Urinary bladder (tissue), 4 donors: Measurements from ENCODE around the gene BEAN1. TPM values are rescaled to one million over a fixed set of nuclear protein-coding genes. Genes with fewer than 3 reads are reported as not detected.
"Not testable (repeated sequence)": the region's sequence is repeated elsewhere in the genome, so short reads cannot be mapped to it uniquely, and the experiment has no call there.

Experiments
- DNase-seq: peaks from one replicate; pipeline ENCODE4 v3.0.0-alpha.2; 2015; ENCODE audit errors: extremely low spot score
- H3K27ac ChIP-seq: one replicate; pipeline ENCODE4 v1.5.1; 2013; ENCODE audit warnings: low read depth, mild to moderate bottlenecking, moderate library complexity
- H3K36me3 ChIP-seq: one replicate; pipeline ENCODE4 v1.6.1; 2013; ENCODE audit warnings: mild to moderate bottlenecking, moderate library complexity; ENCODE audit not compliant: insufficient read depth
- H3K4me1 ChIP-seq: one replicate; pipeline ENCODE4 v1.6.1; 2013; ENCODE audit warnings: mild to moderate bottlenecking, moderate library complexity; ENCODE audit not compliant: insufficient read depth
- H3K4me3 ChIP-seq: one replicate; pipeline ENCODE4 v1.5.1; 2013; ENCODE audit warnings: low read depth, low read length
- WGBS: extraction: QIAGEN DNeasy Blood & Tissue Kit; methylation state at CpG from one replicate; pipeline ENCODE4 v1.1.7; 2013; 5-methylcytosine and 5-hydroxymethylcytosine counted together
- polyA plus RNA-seq: library from polyadenylated mRNA; stranded (reverse); fragments of 200-250 nt; gene quantifications from one replicate; pipeline ENCODE4 v1.2.3, GENCODE V29; 2013
- total RNA-seq: library from RNA; depleted of rRNA; stranded (reverse); fragments of >200 nt; gene quantifications from one replicate; pipeline ENCODE4 v1.2.3, GENCODE V29; 2014
- donor health status: healthy with polysubstance abuse.
- donor health status: healthy.

BEAN1 gene
- total and polyA plus RNA-seq, 2 donors: 0.85 to 1.0 TPM

- H3K36me3 ChIP-seq: peaks cover 2% of the 10 kb centered on the region
- WGBS: 80% methylated on average over 7 of the region's 7 CpGs
- H3K4me3 ChIP-seq: no peak overlapping the region
- H3K4me1 ChIP-seq: no peaks in the 10 kb centered on the region
- H3K27ac ChIP-seq: no peak overlapping the region
- no peak for DNase-seq
Measured at GRCh38 chr16:66508248-66508913, 81.3 kb downstream of the BEAN1 start.

GRCh38 chr16:66508914-66509496 lies 81.9 kb downstream of the BEAN1 start:
- Histone ChIP-seq H3K4me1 (no peaks in the 10 kb centered on the region), H3K4me3 (no peak overlapping the region), H3K36me3 (peaks cover 2% of the 10 kb centered on the region), H3K27ac (no peak overlapping the region)
- WGBS: 95% methylated on average over 9 of the region's 9 CpGs
- no peak for DNase-seq

DNA sequence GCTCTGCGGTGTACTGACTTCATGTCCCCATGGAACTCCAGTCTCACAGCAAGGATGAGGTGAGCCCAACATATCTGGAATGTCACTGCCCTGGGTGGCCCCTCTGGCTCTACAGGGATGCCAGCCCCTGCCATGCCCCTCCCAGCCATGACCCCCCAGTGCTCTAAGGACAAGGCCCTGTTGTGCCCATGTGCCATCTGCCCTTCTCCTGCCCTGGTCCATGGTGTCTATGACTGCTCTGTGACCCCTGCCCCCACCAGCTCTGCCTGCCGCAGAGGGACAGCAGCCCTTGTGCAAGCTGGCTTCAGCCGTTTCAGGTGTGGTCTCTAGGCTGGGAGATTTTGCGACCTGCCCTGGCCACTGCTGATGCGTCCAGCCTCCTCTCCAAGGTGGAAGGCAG lies 82.5 kb downstream of the BEAN1 start:
- Histone ChIP-seq H3K36me3 (peaks cover 2% of the 10 kb centered on the region), H3K4me1 (no peaks in the 10 kb centered on the region)

DNA sequence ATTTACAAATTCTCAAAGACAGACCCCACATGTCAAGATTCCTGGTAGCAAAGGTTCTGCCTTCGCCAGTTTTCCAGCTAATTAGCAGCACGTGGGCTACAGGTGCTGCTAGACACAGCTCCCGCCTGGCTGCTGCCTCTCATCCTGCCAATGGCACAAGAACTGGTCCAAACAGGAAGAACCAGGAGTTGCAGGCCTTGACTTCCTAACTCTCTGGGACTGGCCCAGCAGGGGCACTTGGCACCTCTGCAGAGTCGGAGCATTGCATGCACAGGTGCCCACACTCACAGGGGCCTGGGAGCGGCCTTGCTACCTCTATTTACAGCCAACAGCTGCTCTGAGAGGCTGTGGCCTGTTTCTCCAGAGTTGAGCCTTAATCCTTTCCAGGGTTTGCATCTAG lies 83.2 kb downstream of the BEAN1 start:
- peaks cover 2% of the 10 kb centered on the region for H3K36me3 ChIP-seq
- no peak overlapping the region for H3K27ac ChIP-seq
- 91% methylated on average over 5 of the region's 5 CpGs for WGBS
- no peak for DNase-seq
- H3K4me3 ChIP-seq: no peak overlapping the region
- H3K4me1 ChIP-seq: no peaks in the 10 kb centered on the region

More for the DNA sequence above, 82.5 kb downstream of the BEAN1 start:
- 94% methylated on average over 5 of the region's 5 CpGs for WGBS
- Histone ChIP-seq H3K4me3 (no peak overlapping the region), H3K27ac (no peak overlapping the region)
- no peak for DNase-seq

- DNase-seq: no peak
- H3K27ac ChIP-seq: peak overlapping the region; percentile 63
- H3K4me1 ChIP-seq: no peaks in the 10 kb centered on the region
- peaks cover 2% of the 10 kb centered on the region for H3K36me3 ChIP-seq
- H3K4me3 ChIP-seq: no peak overlapping the region
- 61% methylated on average over 12 of the region's 12 CpGs for WGBS
Measured at GRCh38 chr16:66510711-66511601, 83.9 kb downstream of the BEAN1 start.

DNA sequence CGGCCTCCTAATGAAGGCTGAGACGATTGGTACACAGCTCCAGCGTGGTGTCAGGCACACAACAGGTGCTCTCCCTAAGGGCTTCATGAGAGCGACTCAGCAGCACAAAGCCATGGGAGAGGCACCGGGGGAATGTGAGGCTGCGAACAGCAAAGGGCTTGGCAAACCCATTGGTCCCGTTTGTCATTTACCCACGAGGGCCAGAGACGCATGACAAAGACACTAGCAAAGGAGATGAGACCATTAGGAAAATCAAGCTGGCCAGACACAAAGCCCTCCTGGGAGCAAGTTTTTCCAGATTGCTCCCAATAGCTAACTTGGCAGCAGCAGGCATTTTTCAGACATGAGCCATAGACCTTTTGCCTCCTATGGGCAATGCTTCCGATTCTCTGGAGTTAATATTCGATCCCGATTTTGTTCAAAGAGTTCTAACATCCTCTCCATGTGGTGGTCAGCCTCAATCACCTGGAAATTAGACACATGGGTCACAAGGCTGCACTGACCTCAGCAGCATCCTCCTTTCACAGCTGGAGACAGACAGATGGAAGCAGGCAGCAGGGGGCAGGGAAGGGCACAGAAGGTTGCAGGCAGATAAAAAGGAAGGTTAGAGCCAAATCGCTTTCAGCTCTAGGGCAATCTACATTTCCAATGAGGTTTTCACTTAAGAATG lies 84.6 kb downstream of the BEAN1 start:
- WGBS: 41% methylated on average over 13 of the region's 13 CpGs
- Histone ChIP-seq H3K4me1 (no peaks in the 10 kb centered on the region), H3K36me3 (peaks cover 2% of the 10 kb centered on the region), H3K4me3 (no peak overlapping the region), H3K27ac (peak overlapping the region; percentile 63)
- DNase-seq: no peak

- Histone ChIP-seq H3K36me3 (peaks cover 2% of the 10 kb centered on the region), H3K4me3 (no peak overlapping the region), H3K27ac (no peak overlapping the region), H3K4me1 (no peaks in the 10 kb centered on the region)
- 84% methylated on average over 15 of the region's 15 CpGs for WGBS
- no peak for DNase-seq
Measured at GRCh38 chr16:66512272-66513110, 85.4 kb downstream of the BEAN1 start.

DNA sequence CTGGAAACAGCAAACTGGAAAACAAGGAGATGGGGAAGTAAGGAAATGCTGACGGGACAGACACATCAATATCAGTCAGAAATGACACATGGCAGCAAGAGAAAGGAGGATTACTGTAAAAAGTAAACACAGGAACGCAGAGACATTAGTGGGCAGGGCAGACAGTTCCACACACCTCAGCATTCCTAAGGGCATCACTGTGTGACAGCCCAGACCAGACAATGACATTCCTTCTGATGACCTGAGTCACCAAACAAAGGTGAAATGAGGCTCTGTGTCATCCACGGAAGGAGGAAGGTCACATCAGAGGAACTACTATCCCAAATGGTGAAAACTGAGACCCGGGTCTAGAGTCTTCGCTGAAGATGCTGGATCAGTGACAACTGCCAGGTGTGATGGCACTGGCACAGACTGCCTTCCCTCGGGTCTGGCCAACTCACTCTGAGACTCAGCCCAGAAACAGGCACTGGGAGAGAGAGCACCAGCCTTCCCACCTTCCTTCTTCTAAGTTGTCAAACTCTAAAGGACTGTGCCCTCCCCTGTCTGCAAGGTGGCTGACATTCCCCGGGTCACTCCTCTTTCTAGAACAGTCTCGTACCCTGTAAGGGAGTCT lies 86.1 kb downstream of the BEAN1 start:
- Histone ChIP-seq H3K36me3 (peaks cover 2% of the 10 kb centered on the region), H3K4me3 (no peak overlapping the region), H3K27ac (no peak overlapping the region), H3K4me1 (no peaks in the 10 kb centered on the region)
- WGBS: 83% methylated on average over 8 of the region's 8 CpGs
- no peak for DNase-seq

DNA sequence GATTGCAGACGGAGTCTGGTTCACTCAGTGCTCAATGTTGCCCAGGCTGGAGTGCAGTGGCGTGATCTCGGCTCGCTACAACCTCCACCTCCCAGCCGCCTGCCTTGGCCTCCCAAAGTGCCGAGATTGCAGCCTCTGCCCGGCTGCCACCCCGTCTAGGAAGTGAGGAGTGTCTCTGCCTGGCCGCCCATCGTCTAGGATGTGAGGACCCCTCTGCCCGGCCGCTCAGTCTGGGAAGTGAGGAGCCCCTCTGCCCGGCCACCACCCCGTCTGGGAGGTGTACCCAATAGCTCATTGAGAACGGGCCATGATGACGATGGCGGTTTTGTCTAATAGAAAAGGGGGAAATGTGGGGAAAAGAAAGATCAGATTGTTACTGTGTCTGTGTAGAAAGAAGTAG lies 87.3 kb downstream of the BEAN1 start:
- not testable (repeated sequence) for H3K27ac ChIP-seq, H3K4me1 ChIP-seq, H3K36me3 ChIP-seq, DNase-seq, H3K4me3 ChIP-seq
- 96% methylated on average over 12 of the region's 17 CpGs for WGBS

DNA sequence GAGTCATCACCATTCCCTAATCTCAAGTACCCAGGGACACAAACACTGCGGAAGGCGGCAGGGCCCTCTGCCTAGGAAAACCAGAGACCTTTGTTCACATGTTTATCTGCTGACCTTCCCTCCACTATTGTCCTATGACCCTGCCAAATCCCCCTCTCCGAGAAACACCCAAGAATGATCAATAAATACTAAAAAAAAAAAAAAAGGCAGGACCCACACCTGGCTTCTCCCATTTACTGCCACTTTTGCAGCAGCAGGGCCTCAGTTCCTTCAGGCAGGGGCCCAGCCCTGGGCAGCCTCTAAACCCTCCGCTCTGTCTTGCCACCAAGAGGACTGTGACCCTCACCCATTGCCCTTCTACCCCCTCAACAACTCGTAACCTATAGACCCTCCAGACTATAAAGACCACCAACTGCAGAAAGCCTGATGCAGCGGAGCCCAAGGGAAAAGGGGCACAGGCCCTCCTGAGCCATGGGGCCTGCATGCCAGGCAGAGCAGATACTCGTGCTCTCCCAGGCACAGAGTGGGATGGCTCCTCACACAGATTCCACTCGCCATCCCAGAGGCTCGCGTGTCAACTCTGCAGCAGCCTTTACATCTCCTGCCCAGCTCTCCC lies 88.0 kb downstream of the BEAN1 start:
- H3K27ac ChIP-seq, H3K4me1 ChIP-seq, H3K4me3 ChIP-seq, H3K36me3 ChIP-seq, DNase-seq: not testable (repeated sequence)
- 95% methylated on average over 10 of the region's 10 CpGs for WGBS

DNA sequence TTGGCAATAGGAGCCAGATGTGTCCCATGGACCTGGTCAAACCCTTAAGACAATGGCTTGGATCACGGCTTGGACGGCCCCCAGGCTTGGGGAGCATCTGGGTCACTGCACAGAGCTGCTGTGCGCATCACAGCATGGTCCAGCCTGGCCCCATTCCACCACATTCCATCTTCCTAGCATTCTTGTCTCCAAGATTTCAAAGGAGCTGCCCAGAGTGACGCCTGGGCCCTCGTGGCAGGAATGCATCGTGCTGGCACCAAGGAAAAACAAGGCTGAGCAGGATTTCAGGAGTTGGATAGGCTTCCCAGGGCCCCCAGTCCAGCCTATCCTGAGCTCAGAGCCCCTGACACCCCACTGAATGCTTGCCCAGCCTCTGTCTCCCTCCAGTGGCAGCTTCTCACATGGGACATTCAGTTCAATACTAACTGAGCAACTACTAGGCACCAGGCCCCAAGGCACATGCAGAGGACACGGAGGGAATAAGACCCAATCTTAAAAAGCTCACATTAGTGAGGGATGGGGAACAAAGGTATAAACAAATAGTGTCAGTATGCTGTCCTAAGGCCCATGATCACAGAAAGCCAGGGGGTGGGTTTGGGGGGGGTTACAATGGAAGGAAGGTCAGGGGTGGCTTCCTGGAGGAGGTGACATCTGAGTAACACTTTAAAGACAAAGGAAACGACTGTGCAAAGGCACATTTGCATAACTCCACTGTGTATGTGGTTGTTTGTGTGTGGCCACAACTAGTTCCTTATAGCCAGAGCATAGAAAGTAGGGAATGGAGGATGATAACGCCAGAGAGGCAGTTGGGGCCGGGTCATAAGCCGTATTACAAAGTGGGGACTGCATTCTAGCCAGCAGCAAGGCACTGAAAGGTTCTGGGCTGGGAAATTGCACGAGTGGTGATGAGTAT lies 88.8 kb downstream of the BEAN1 start:
- Histone ChIP-seq H3K27ac (peak overlapping the region; percentile 68), H3K4me3 (no peak overlapping the region), H3K36me3 (peaks cover 2% of the 10 kb centered on the region), H3K4me1 (no peaks in the 10 kb centered on the region)
- DNase-seq: no peak
- 51% methylated on average over 12 of the region's 12 CpGs for WGBS

DNA sequence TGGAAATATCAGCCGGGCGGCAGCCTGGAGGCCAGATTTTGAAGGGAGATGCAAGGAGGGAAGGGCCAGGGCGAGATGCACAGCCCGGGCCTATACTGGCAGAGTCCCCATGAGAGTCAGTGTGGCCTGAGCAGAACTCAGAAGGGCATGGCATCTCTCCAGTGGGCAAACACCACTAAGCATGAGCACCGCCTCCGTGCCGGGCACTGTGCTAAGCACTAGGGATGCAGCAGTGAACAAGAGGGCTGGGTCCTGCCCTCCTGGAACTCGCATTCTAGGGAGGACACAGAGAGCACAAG lies 89.4 kb downstream of the BEAN1 start:
- H3K27ac ChIP-seq: peak overlapping the region; percentile 68
- no peaks in the 10 kb centered on the region for H3K4me1 ChIP-seq
- WGBS: 9% methylated on average over 8 of the region's 8 CpGs
- no peaks in the 10 kb centered on the region for H3K36me3 ChIP-seq
- no peak overlapping the region for H3K4me3 ChIP-seq
- no peak for DNase-seq
